Measurements from ENCODE around the gene CCDC192.
"Not testable (repeated sequence)": the region's sequence is repeated elsewhere in the genome, so short reads cannot be mapped to it uniquely, and the experiment has no call there.

CCDC192 gene

GRCh38 chr5:127813633-127814587 lies 110.7 kb downstream of the CCDC192 start:
- no peak for DNase-seq

- DNase-seq: no peak
Measured at GRCh38 chr5:127814588-127814973, 111.4 kb downstream of the CCDC192 start.

GRCh38 chr5:127820910-127821553 lies 117.8 kb downstream of the CCDC192 start:
- no peak for DNase-seq

GRCh38 chr5:127821896-127822295 lies 118.7 kb downstream of the CCDC192 start:
- no peak for DNase-seq

- no peak for DNase-seq
Measured at GRCh38 chr5:127824126-127824525, 120.9 kb downstream of the CCDC192 start.

GRCh38 chr5:127826011-127826410 lies 122.8 kb downstream of the CCDC192 start:
- DNase-seq: no peak

- no peak for DNase-seq
Measured at GRCh38 chr5:127827451-127827850, 124.3 kb downstream of the CCDC192 start.

- DNase-seq: no peak
Measured at GRCh38 chr5:127830157-127830556, 127.0 kb downstream of the CCDC192 start.

- no peak for DNase-seq
Measured at GRCh38 chr5:127830829-127831598, 127.8 kb downstream of the CCDC192 start.

- no peak for DNase-seq
Measured at GRCh38 chr5:127832067-127832466, 128.9 kb downstream of the CCDC192 start.

- no peak for DNase-seq
Measured at GRCh38 chr5:127834094-127834531, 130.9 kb downstream of the CCDC192 start.

- no peak for DNase-seq
Measured at GRCh38 chr5:127834554-127834953, 131.4 kb downstream of the CCDC192 start.

GRCh38 chr5:127838661-127839060 lies 135.5 kb downstream of the CCDC192 start:
- DNase-seq: no peak

- no peak for DNase-seq
Measured at GRCh38 chr5:127839072-127839471, 135.9 kb downstream of the CCDC192 start.

GRCh38 chr5:127839496-127840197 lies 136.5 kb downstream of the CCDC192 start:
- no peak for DNase-seq

- no peak for DNase-seq
Measured at GRCh38 chr5:127840198-127840524, 137.0 kb downstream of the CCDC192 start.

GRCh38 chr5:127840809-127841208 lies 137.6 kb downstream of the CCDC192 start:
- DNase-seq: no peak

GRCh38 chr5:127844581-127845021 lies 141.4 kb downstream of the CCDC192 start:
- DNase-seq: no peak

- DNase-seq: no peak
Measured at GRCh38 chr5:127846884-127847283, 143.7 kb downstream of the CCDC192 start.

- not testable (repeated sequence) for DNase-seq
Measured at GRCh38 chr5:127847641-127848040, 144.4 kb downstream of the CCDC192 start.

GRCh38 chr5:127848098-127848497 lies 144.9 kb downstream of the CCDC192 start:
- no peak for DNase-seq

GRCh38 chr5:127849408-127849807 lies 146.2 kb downstream of the CCDC192 start:
- no peak for DNase-seq

- no peak for DNase-seq
Measured at GRCh38 chr5:127849891-127850290, 146.7 kb downstream of the CCDC192 start.
